Sigmoid colon (tissue), 7 donors: ENCODE data around the gene SFMBT1. TPM values are rescaled to one million over a fixed set of nuclear protein-coding genes. Genes with fewer than 3 reads are reported as not detected.
A peak's percentile ranks its signal among the peaks of the same experiment; 100 is the strongest.

Source experiments
- DNase-seq: peaks from one replicate; pipeline ENCODE4 v3.0.0-alpha.2; 2019
- H3K27ac ChIP-seq, 4 donors: fragments of 200-600 bp; sonication (generic); one replicate each; pipeline ENCODE4 v1.5.1; 2016 to 2019; ENCODE audit warnings: mild to moderate bottlenecking in 1 of 4
- H3K27me3 ChIP-seq, 3 donors: fragments of 200-600 bp; sonication (generic); one replicate each; pipeline ENCODE4 v1.5.1; 2019; ENCODE audit warnings: mild to moderate bottlenecking in 1 of 3
- H3K36me3 ChIP-seq, 4 donors: fragments of 200-600 bp; sonication (generic); one replicate each; pipeline ENCODE4 v1.5.1; 2016 to 2019
- H3K4me1 ChIP-seq, 4 donors: fragments of 200-600 bp; sonication (generic); one replicate each; pipeline ENCODE4 v1.5.1; 2017 to 2019
- H3K4me3 ChIP-seq, 4 donors: fragments of 200-600 bp; sonication (generic); one replicate each; pipeline ENCODE4 v1.5.1; 2017 to 2019; ENCODE audit warnings: mild to moderate bottlenecking in 2 of 4, moderate library complexity in 1 of 4
- H3K9me3 ChIP-seq, 4 donors: fragments of 200-600 bp in 3 of 4; sonication (generic) in 3 of 4; one replicate each; pipeline versions ENCODE4 v1.5.1 to v1.6.1; 2013 to 2019
- CTCF ChIP-seq, 4 experiments: fragments of 450-650 bp in 3 of 4; fragments of 200-600 bp in 1 of 4; IDR thresholded peaks; one replicate each; pipeline ENCODE4 v1.5.1; 2016 to 2019; ENCODE audit warnings: antibody characterized with exemption in 4 of 4, mild to moderate bottlenecking in 3 of 4, moderate library complexity in 2 of 4
- EP300 ChIP-seq, 4 donors: sonication (generic); formaldehyde crosslinking; IDR thresholded peaks; one replicate each; pipeline ENCODE4 v1.6.1; 2017; ENCODE audit warnings: antibody characterized with exemption in 4 of 4
- POLR2A ChIP-seq, 2 donors: fragments of 450-650 bp; IDR thresholded peaks; one replicate each; pipeline ENCODE4 v1.6.1; 2016; ENCODE audit warnings: antibody characterized with exemption in 2 of 2, mild to moderate bottlenecking in 2 of 2, moderate library complexity in 2 of 2
- POLR2AphosphoS5 ChIP-seq, 4 donors: sonication (generic); formaldehyde crosslinking; IDR thresholded peaks; one replicate each; pipeline ENCODE4 v1.6.1; 2017; ENCODE audit warnings: antibody characterized with exemption in 4 of 4
- WGBS, 2 donors: extraction: QIAGEN DNeasy Blood & Tissue Kit; methylation state at CpG; one replicate each; pipeline ENCODE4 v1.1.7; 2013; 5-methylcytosine and 5-hydroxymethylcytosine counted together
- intact Hi-C: fragments of 100-400 bp; cut with DNase I; formaldehyde crosslinking; loops from one replicate; pipeline ENCODE4 v1.15.1; 2023
- polyA plus RNA-seq, 3 donors: library from polyadenylated mRNA; stranded (reverse); fragments of 200-250 nt; gene quantifications; one replicate each; pipeline ENCODE4 v1.2.3, GENCODE V29; 2013
- total RNA-seq, 4 donors: library from RNA; depleted of rRNA; stranded (reverse); fragments of >200 nt; gene quantifications; one replicate each; pipeline ENCODE4 v1.1.0, GENCODE V29; 2016
- donor health status: healthy with polysubstance abuse.
- donor health status: Bipolar disorder and iron deficiency.
- donor health status: healthy.

The SFMBT1 gene
- total and polyA plus RNA-seq, 7 donors: 4.8 to 16.1 (median 10.2) TPM

- Histone ChIP-seq H3K9me3 (no peaks in the 10 kb centered on the region), H3K4me3 (no peak overlapping the region), H3K27ac (no peak overlapping the region), H3K27me3 (no peaks in the 10 kb centered on the region), H3K36me3 (no peaks in the 10 kb centered on the region), H3K4me1 (peaks cover 0 to 7% (median 0%) of the 10 kb centered on the region in 4 donors)
- intact Hi-C loops: loop anchor here (10.0 kb wide), 2 partner anchors 95 to 165 kb away; partner anchors contain the start of genes ITIH1 and NEK4
- no peak for TF ChIP-seq POLR2A (IDR thresholded peaks at IDR 0.05)
- no peak for TF ChIP-seq POLR2AphosphoS5 (IDR thresholded peaks at IDR 0.05)
- TF ChIP-seq CTCF (IDR thresholded peaks at IDR 0.05): no peak
- no peak for TF ChIP-seq EP300 (IDR thresholded peaks at IDR 0.05)
- DNase-seq: no peak
These were observed 106.3 kb downstream of the SFMBT1 start for GRCh38 chr3:52939600-52939999.

- Histone ChIP-seq H3K9me3 (no peaks in the 10 kb centered on the region), H3K36me3 (peaks cover 0 to 9% (median 0%) of the 10 kb centered on the region in 4 donors), H3K27me3 (no peaks in the 10 kb centered on the region), H3K4me1 (peaks cover 0 to 10% (median 0%) of the 10 kb centered on the region in 4 donors), H3K27ac (no peak overlapping the region), H3K4me3 (no peak overlapping the region)
- TF ChIP-seq CTCF (IDR thresholded peaks at IDR 0.05) (peak; percentile 39 to 69 (median 52)), POLR2A (IDR thresholded peaks at IDR 0.05) (no peak)
- 13 to 16% methylated on average over 8 of the region's 8 CpGs for WGBS, 2 donors
- intact Hi-C loops: loop anchor here (5.0 to 10.0 kb wide), 3 partner anchors 90 to 160 kb away; partner anchors contain the start of genes ITIH1 and NEK4
- no peak for DNase-seq
These were observed 111.0 kb downstream of the SFMBT1 start for GRCh38 chr3:52934630-52935530.

- H3K36me3 ChIP-seq: peaks cover 0 to 22% (median 0%) of the 10 kb centered on the region in 4 donors
- no peak for DNase-seq
- H3K27ac ChIP-seq: no peak overlapping the region
- no peaks in the 10 kb centered on the region for H3K9me3 ChIP-seq
- intact Hi-C loops: loop anchor here (5.0 to 10.0 kb wide), 3 partner anchors 87 to 157 kb away; partner anchors contain the start of genes ITIH1 and NEK4
- H3K27me3 ChIP-seq: no peaks in the 10 kb centered on the region
- TF ChIP-seq EP300 (IDR thresholded peaks at IDR 0.05) (no peak), CTCF (IDR thresholded peaks at IDR 0.05) (no peak), POLR2AphosphoS5 (IDR thresholded peaks at IDR 0.05) (no peak), POLR2A (IDR thresholded peaks at IDR 0.05) (no peak)
- H3K4me3 ChIP-seq: no peak overlapping the region
- WGBS, 2 donors: 87 to 90% methylated on average over 2 of the region's 2 CpGs
- peaks cover 0 to 10% (median 0%) of the 10 kb centered on the region in 4 donors for H3K4me1 ChIP-seq
These were observed 114.0 kb downstream of the SFMBT1 start for GRCh38 chr3:52931889-52932288.

- Histone ChIP-seq H3K36me3 (peaks cover 0 to 22% (median 0%) of the 10 kb centered on the region in 4 donors), H3K4me1 (peaks cover 0 to 10% (median 0%) of the 10 kb centered on the region in 4 donors), H3K4me3 (no peak overlapping the region), H3K27me3 (no peaks in the 10 kb centered on the region), H3K9me3 (no peaks in the 10 kb centered on the region), H3K27ac (no peak overlapping the region)
- TF ChIP-seq POLR2A (IDR thresholded peaks at IDR 0.05) (no peak), EP300 (IDR thresholded peaks at IDR 0.05) (no peak), POLR2AphosphoS5 (IDR thresholded peaks at IDR 0.05) (no peak)
- 27 to 67% methylated on average over 6 of the region's 6 CpGs for whole genome bisulfite sequencing, 2 donors
- DNase-seq: no peak
- intact Hi-C loops: loop anchor here (5.0 to 10.0 kb wide), 3 partner anchors 87 to 157 kb away; partner anchors contain the start of genes ITIH1 and NEK4
These were observed 114.5 kb downstream of the SFMBT1 start for GRCh38 chr3:52931328-52931727.

- no peak for TF ChIP-seq POLR2A (IDR thresholded peaks at IDR 0.05)
- no peak for TF ChIP-seq EP300 (IDR thresholded peaks at IDR 0.05)
- no peak for TF ChIP-seq CTCF (IDR thresholded peaks at IDR 0.05)
- no peak for TF ChIP-seq POLR2AphosphoS5 (IDR thresholded peaks at IDR 0.05)
- Histone ChIP-seq H3K27ac (no peak overlapping the region), H3K36me3 (peaks cover 0 to 24% (median 0%) of the 10 kb centered on the region in 4 donors), H3K27me3 (no peaks in the 10 kb centered on the region), H3K4me1 (peaks cover 0 to 10% (median 0%) of the 10 kb centered on the region in 4 donors), H3K9me3 (no peaks in the 10 kb centered on the region), H3K4me3 (no peak overlapping the region)
- 75 to 95% methylated on average over 3 of the region's 3 CpGs for WGBS, 2 donors
- intact Hi-C loops: loop anchor here (5.0 to 10.0 kb wide), 3 partner anchors 86 to 156 kb away; partner anchors contain the start of genes ITIH1 and NEK4
- DNase-seq: no peak
These were observed 115.1 kb downstream of the SFMBT1 start for GRCh38 chr3:52930748-52931147.
